ENCODE measurements around the gene DUSP28. TPM values are rescaled to one million over a fixed set of nuclear protein-coding genes. Genes with fewer than 3 reads are reported as not detected.
"Not testable (repeated sequence)": the region's sequence is repeated elsewhere in the genome, so short reads cannot be mapped to it uniquely, and the experiment has no call there.

Gene DUSP28
- total RNA-seq, 1 donor from 2014 or later, result 72.3 TPM

GRCh38 chr2:240529344-240529999, 30.7 kb upstream of the DUSP28 start:
- Histone ChIP-seq H3K4me1 (no peaks in the 10 kb centered on the region), H3K36me3 (peaks cover 0 to 36% of the 10 kb centered on the region in 2 donors), H3K27ac (no peak overlapping the region), H3K4me3 (no peak overlapping the region), H3K27me3 (no peaks in the 10 kb centered on the region), H3K9me3 (peaks cover 8 to 19% of the 10 kb centered on the region in 2 donors)
- intact Hi-C loops (cut with DNase I), result no loop called here
- peak in 1 of 2 donors; percentile 25 for DNase-seq (ENCODE audit: low spot score in 2 of 2)
- TF ChIP-seq, protein P1, sequence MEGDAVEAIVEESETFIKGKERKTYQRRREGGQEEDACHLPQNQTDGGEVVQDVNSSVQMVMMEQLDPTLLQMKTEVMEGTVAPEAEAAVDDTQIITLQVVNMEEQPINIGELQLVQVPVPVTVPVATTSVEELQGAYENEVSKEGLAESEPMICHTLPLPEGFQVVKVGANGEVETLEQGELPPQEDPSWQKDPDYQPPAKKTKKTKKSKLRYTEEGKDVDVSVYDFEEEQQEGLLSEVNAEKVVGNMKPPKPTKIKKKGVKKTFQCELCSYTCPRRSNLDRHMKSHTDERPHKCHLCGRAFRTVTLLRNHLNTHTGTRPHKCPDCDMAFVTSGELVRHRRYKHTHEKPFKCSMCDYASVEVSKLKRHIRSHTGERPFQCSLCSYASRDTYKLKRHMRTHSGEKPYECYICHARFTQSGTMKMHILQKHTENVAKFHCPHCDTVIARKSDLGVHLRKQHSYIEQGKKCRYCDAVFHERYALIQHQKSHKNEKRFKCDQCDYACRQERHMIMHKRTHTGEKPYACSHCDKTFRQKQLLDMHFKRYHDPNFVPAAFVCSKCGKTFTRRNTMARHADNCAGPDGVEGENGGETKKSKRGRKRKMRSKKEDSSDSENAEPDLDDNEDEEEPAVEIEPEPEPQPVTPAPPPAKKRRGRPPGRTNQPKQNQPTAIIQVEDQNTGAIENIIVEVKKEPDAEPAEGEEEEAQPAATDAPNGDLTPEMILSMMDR (IDR thresholded peaks at IDR 0.05), result no peak

DNA sequence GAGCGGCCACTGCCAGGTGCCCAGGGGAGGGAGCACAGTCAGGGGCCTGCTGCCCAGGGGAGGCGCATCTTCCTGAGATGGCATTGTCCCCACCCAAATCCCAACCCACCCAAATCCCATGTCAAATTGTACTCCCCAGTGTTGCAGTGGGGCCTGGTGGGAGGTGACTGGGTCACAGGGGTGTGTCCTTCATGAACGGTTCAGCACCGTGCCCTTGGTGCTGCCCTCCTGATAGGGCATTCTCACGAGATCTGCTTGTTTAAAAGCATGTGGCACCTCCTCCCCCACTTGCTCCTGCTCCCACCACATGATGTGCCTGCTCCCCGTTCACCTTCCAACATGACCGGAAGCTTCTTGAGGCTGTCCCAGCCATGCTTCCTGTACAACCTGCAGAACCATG, 30.0 kb upstream of the DUSP28 start:
- H3K4me1 ChIP-seq, result no peaks in the 10 kb centered on the region
- no peak overlapping the region for H3K27ac ChIP-seq
- intact Hi-C loops (cut with DNase I), result no loop called here
- DNase-seq (ENCODE audit: low spot score in 2 of 2), result peak in 1 of 2 donors; percentile 28
- no peaks in the 10 kb centered on the region for H3K27me3 ChIP-seq
- peaks cover 0 to 29% of the 10 kb centered on the region in 2 donors for H3K36me3 ChIP-seq
- H3K4me3 ChIP-seq, result no peak overlapping the region
- TF ChIP-seq, protein P1 (IDR thresholded peaks at IDR 0.05), result no peak
- peaks cover 8 to 19% of the 10 kb centered on the region in 2 donors for H3K9me3 ChIP-seq

DNA sequence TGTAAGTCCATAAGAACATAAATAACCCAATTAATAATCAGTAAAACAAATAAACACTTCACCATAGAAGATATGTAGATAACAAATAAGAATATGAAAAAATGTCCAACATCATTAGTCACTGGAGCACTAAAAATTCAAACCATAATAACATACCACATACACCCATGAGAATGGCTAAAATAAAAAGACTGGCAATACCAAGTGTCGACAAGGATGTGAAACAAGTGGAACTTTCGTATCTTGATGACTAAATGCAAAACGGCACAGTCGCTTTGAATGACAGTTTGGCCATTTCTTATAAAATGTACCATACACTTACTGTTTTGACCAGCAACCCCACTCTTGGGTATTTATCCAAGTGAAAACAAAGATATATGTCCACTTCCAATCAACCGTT, 29.1 kb upstream of the DUSP28 start:
- TF ChIP-seq, protein P1 (IDR thresholded peaks at IDR 0.05), result no peak
- H3K36me3 ChIP-seq, result peaks cover 0 to 22% of the 10 kb centered on the region in 2 donors
- H3K4me1 ChIP-seq, result no peaks in the 10 kb centered on the region
- intact Hi-C loops (cut with DNase I), result no loop called here
- H3K27me3 ChIP-seq, result no peaks in the 10 kb centered on the region
- H3K9me3 ChIP-seq, result peaks cover 8 to 19% of the 10 kb centered on the region in 2 donors
- DNase-seq (ENCODE audit: low spot score in 2 of 2), result peak in 1 of 2 donors; percentile 11
- no peak overlapping the region for H3K27ac ChIP-seq
- no peak overlapping the region for H3K4me3 ChIP-seq

GRCh38 chr2:240532031-240532775, 28.0 kb upstream of the DUSP28 start:
- TF ChIP-seq, protein P1 (IDR thresholded peaks at IDR 0.05), result no peak
- Histone ChIP-seq H3K4me1 (no peaks in the 10 kb centered on the region), H3K4me3 (no peak overlapping the region), H3K27me3 (no peaks in the 10 kb centered on the region), H3K36me3 (peaks cover 0 to 22% of the 10 kb centered on the region in 2 donors), H3K9me3 (peaks cover 8 to 19% of the 10 kb centered on the region in 2 donors), H3K27ac (no peak overlapping the region)
- DNase-seq (ENCODE audit: low spot score in 2 of 2), result no peak
- intact Hi-C loops (cut with DNase I), result no loop called here

- intact Hi-C loops (cut with DNase I), result no loop called here
Observed at GRCh38 chr2:240538031-240538780, 22.0 kb upstream of the DUSP28 start.

GRCh38 chr2:240539101-240539500, 21.1 kb upstream of the DUSP28 start:
- H3K27ac ChIP-seq; H3K4me3 ChIP-seq; H3K9me3 ChIP-seq; intact Hi-C loops (cut with DNase I); H3K27me3 ChIP-seq; H3K4me1 ChIP-seq: not testable (repeated sequence)
- H3K36me3 ChIP-seq, result peaks cover 12 to 18% of the 10 kb centered on the region in 2 donors
- DNase-seq (ENCODE audit: low spot score in 2 of 2), result peak in 1 of 2 donors; percentile 22

More at GRCh38 chr2:240538031-240538780, 22.0 kb upstream of the DUSP28 start:
- H3K4me1 ChIP-seq, result no peaks in the 10 kb centered on the region
- H3K27ac ChIP-seq, result no peak overlapping the region
- H3K27me3 ChIP-seq, result no peaks in the 10 kb centered on the region
- peaks cover 12 to 18% of the 10 kb centered on the region in 2 donors for H3K36me3 ChIP-seq
- TF ChIP-seq, protein P1 (IDR thresholded peaks at IDR 0.05), result no peak
- H3K9me3 ChIP-seq, result no peaks in the 10 kb centered on the region
- no peak overlapping the region for H3K4me3 ChIP-seq
- peak in 1 of 2 donors; percentile 24 for DNase-seq (ENCODE audit: low spot score in 2 of 2)
